IMR-90 (cell line): Measurements from ENCODE around the gene OSBPL1A. TPM values are rescaled to one million over a fixed set of nuclear protein-coding genes. Genes with fewer than 3 reads are reported as not detected.

Experiments
- ATAC-seq: fragments of 200-7000 bp; cut with Tn5 transposase; 2 replicates; pipeline ENCODE4 v1.9.1; 2020; ENCODE audit warnings: low read depth, mild to moderate bottlenecking, moderate library complexity
- BruUV-seq: library from RNA; stranded (reverse); fragments of 400-500 nt; replicated peaks from 2 replicates; lab custom pipeline; 2021; lab: Mats Ljungman, UMichigan
- CTCF ChIA-PET: fragments of 300-600 bp; formaldehyde crosslinking; extraction: SDS; loops from one replicate; lab custom pipeline; 2021; ENCODE audit warnings: antibody characterized with exemption; lab: Yijun Ruan, JAX
- POLR2A ChIA-PET: fragments of 300-600 bp; sonication (Branson Sonifier 250); formaldehyde crosslinking; loops from one replicate; lab custom pipeline; 2022; ENCODE audit warnings: antibody characterized with exemption; ENCODE audit not compliant: unreplicated experiment; lab: Charles Lee
- DNase-seq: peaks from one replicate; pipeline ENCODE4 v3.0.0; 2013
- H2AFZ ChIP-seq: replicated peaks from 2 replicates; pipeline ENCODE3; 2013; ENCODE audit warnings: low read length, mild to moderate bottlenecking; ENCODE audit not compliant: poor library complexity
- H2AK5ac ChIP-seq: 2 replicates; pipeline ENCODE4 v1.6.1; 2013; ENCODE audit warnings: low read depth, low read length, inconsistent platforms
- H2AK9ac ChIP-seq: replicated peaks from 2 replicates; pipeline ENCODE3; 2013; ENCODE audit warnings: mild to moderate bottlenecking, low read depth, low read length, moderate library complexity; ENCODE audit not compliant: poor library complexity
- H2BK120ac ChIP-seq: 2 replicates; pipeline ENCODE4 v1.6.1; 2013; ENCODE audit warnings: low read depth, low read length, inconsistent platforms
- H2BK15ac ChIP-seq: 3 replicates; pipeline ENCODE4 v1.6.1; 2013; ENCODE audit warnings: low read depth, low read length, inconsistent platforms
- H2BK20ac ChIP-seq: 2 replicates; pipeline ENCODE4 v1.6.1; 2013; ENCODE audit warnings: low read depth, mild to moderate bottlenecking, inconsistent platforms, low read length, moderate library complexity
- H2BK5ac ChIP-seq: 2 replicates; pipeline ENCODE4 v1.6.1; 2013; ENCODE audit warnings: mild to moderate bottlenecking, low read depth, low read length, inconsistent platforms; ENCODE audit not compliant: poor library complexity, severe bottlenecking
- H3K14ac ChIP-seq: replicated peaks from 2 replicates; pipeline ENCODE4 v1.6.1; 2013; ENCODE audit warnings: low read depth, low read length, inconsistent platforms
- H3K18ac ChIP-seq: 2 replicates; pipeline ENCODE4 v1.6.1; 2013; ENCODE audit warnings: low read depth, low read length, control low read depth
- H3K23ac ChIP-seq: 2 replicates; pipeline ENCODE4 v1.6.1; 2013; ENCODE audit warnings: low read depth, low read length, inconsistent platforms
- H3K27ac ChIP-seq: 2 replicates; pipeline ENCODE4 v1.5.1; 2013; ENCODE audit warnings: mild to moderate bottlenecking, control low read depth, low read length; ENCODE audit not compliant: insufficient read depth
- H3K27me3 ChIP-seq: 2 replicates; pipeline ENCODE4 v1.6.1; 2013; ENCODE audit warnings: low read length; ENCODE audit not compliant: control insufficient read depth, insufficient read depth
- H3K36me3 ChIP-seq: 2 replicates; pipeline ENCODE4 v1.6.1; 2013; ENCODE audit warnings: low read length, mixed read lengths; ENCODE audit not compliant: control insufficient read depth, insufficient read depth
- H3K4ac ChIP-seq: 2 replicates; pipeline ENCODE4 v1.6.1; 2013; ENCODE audit warnings: low read depth, low read length, inconsistent platforms
- H3K4me1 ChIP-seq: 2 replicates; pipeline ENCODE4 v1.6.1; 2013; ENCODE audit warnings: low read length, mixed read lengths; ENCODE audit not compliant: control insufficient read depth, insufficient read depth
- H3K4me2 ChIP-seq: 2 replicates; pipeline ENCODE4 v1.6.1; 2013; ENCODE audit warnings: low read depth, mild to moderate bottlenecking, control low read depth, low read length, moderate library complexity
- H3K4me3 ChIP-seq: 2 replicates; pipeline ENCODE4 v1.5.1; 2013; ENCODE audit warnings: low read depth, mild to moderate bottlenecking, control low read depth, low read length, moderate library complexity; ENCODE audit not compliant: insufficient read depth
- H3K56ac ChIP-seq: 2 replicates; pipeline ENCODE4 v1.6.1; 2013; ENCODE audit warnings: low read length, inconsistent platforms; ENCODE audit not compliant: insufficient read depth; ENCODE audit errors: extremely low read depth
- H3K79me1 ChIP-seq, 2 experiments: 2 replicates each; pipeline ENCODE4 v1.6.1; 2013; ENCODE audit warnings: low read length in 2 of 2, inconsistent platforms in 1 of 2, low read depth in 1 of 2
- H3K9ac ChIP-seq: 2 replicates; pipeline ENCODE4 v1.6.1; 2013; ENCODE audit warnings: low read depth, low read length, control low read depth
- H3K9me1 ChIP-seq: 2 replicates; pipeline ENCODE4 v1.6.1; 2013; ENCODE audit warnings: low read length, inconsistent platforms; ENCODE audit not compliant: insufficient read depth
- H3K9me3 ChIP-seq: 2 replicates; pipeline ENCODE4 v1.6.1; 2013; ENCODE audit warnings: low read length; ENCODE audit not compliant: control insufficient read depth, insufficient read depth
- H4K20me1 ChIP-seq: 2 replicates; pipeline ENCODE4 v1.6.1; 2013; ENCODE audit warnings: low read length, inconsistent platforms; ENCODE audit not compliant: insufficient read depth
- H4K5ac ChIP-seq: 2 replicates; pipeline ENCODE4 v1.6.1; 2013; ENCODE audit warnings: mild to moderate bottlenecking, low read depth, low read length, control low read depth
- H4K8ac ChIP-seq, 2 experiments: 2 replicates each; pipeline ENCODE4 v1.6.1; 2013; ENCODE audit warnings: low read depth in 2 of 2, low read length in 2 of 2, control low read depth in 1 of 2, inconsistent platforms in 1 of 2
- H4K91ac ChIP-seq: 2 replicates; pipeline ENCODE4 v1.6.1; 2013; ENCODE audit warnings: low read depth, low read length, inconsistent platforms; ENCODE audit not compliant: insufficient read depth
- BHLHE40 ChIP-seq: fragments of 150-350 bp; IDR thresholded peaks from 2 replicates; pipeline ENCODE4 v1.6.1; 2016; ENCODE audit warnings: mild to moderate bottlenecking, low read depth, low read length
- CEBPB ChIP-seq: IDR thresholded peaks from 2 replicates; pipeline ENCODE4 v1.6.1; 2012; ENCODE audit warnings: low read depth, low read length, improper control_type of control experiment
- CHD1 ChIP-seq: IDR thresholded peaks from 2 replicates; pipeline ENCODE4 v1.6.1; 2012; ENCODE audit warnings: low read depth, low read length, improper control_type of control experiment
- ELK1 ChIP-seq: fragments of 150-350 bp; IDR thresholded peaks from 2 replicates; pipeline ENCODE4 v1.6.1; 2016; ENCODE audit warnings: low read depth, mild to moderate bottlenecking, low read length, moderate library complexity, borderline replicate concordance
- FOS ChIP-seq: fragments of 150-350 bp; IDR thresholded peaks from 2 replicates; pipeline ENCODE4 v1.6.1; 2016; ENCODE audit warnings: low read depth, low read length
- MAZ ChIP-seq: IDR thresholded peaks from 2 replicates; pipeline ENCODE4 v1.6.1; 2012; ENCODE audit warnings: low read depth, mild to moderate bottlenecking, low read length, improper control_type of control experiment, moderate library complexity, borderline replicate concordance
- MXI1 ChIP-seq: IDR thresholded peaks from 2 replicates; pipeline ENCODE4 v1.6.1; 2012; ENCODE audit warnings: low read depth, mild to moderate bottlenecking, low read length, moderate library complexity, borderline replicate concordance
- NFE2L2 ChIP-seq: fragments of 150-350 bp; IDR thresholded peaks from 2 replicates; pipeline ENCODE4 v1.6.1; 2016; ENCODE audit warnings: low read depth, mild to moderate bottlenecking, low read length
- POLR2A ChIP-seq: IDR thresholded peaks from 2 replicates; pipeline ENCODE4 v1.6.1; 2012; ENCODE audit warnings: mild to moderate bottlenecking, low read depth, low read length
- RCOR1 ChIP-seq: IDR thresholded peaks from 2 replicates; pipeline ENCODE4 v1.6.1; 2012; ENCODE audit warnings: mild to moderate bottlenecking, low read length, improper control_type of control experiment; ENCODE audit not compliant: insufficient replicate concordance
- RFX5 ChIP-seq: IDR thresholded peaks from 2 replicates; pipeline ENCODE4 v1.8.0; 2012; ENCODE audit warnings: low read depth, mild to moderate bottlenecking, low read length, moderate library complexity
- USF2 ChIP-seq: fragments of 150-350 bp; IDR thresholded peaks from 2 replicates; pipeline ENCODE4 v1.6.1; 2017; ENCODE audit warnings: mild to moderate bottlenecking, antibody characterized with exemption, low read length, low read depth
- WGBS, 2 experiments: methylation state at CpG; one replicate each; pipeline versions ENCODE4 v1.1.5 to v1.1.7; 2013; ENCODE audit warnings: missing lambda C conversion rate in 2 of 2; ENCODE audit not compliant: insufficient read length in 1 of 2; ENCODE audit errors: extremely low coverage in 2 of 2; 5-methylcytosine and 5-hydroxymethylcytosine counted together
- dilution Hi-C: fragments of 300-500 bp; cut with HindIII; formaldehyde crosslinking; loops from one replicate; pipeline ENCODE4 v1.14.3; 2018; ENCODE audit warnings: low sequenced_read_pairs; ENCODE audit not compliant: unreplicated experiment
- in situ Hi-C: fragments of 300-500 bp; cut with MboI; formaldehyde crosslinking; loops from 3 replicates; pipeline ENCODE4 v1.14.3; 2019; ENCODE audit warnings: low sequenced_read_pairs, inconsistent platforms, mixed read lengths
- intact Hi-C: fragments of 100-400 bp; cut with micrococcal nuclease; formaldehyde crosslinking; loops from 2 replicates; pipeline ENCODE4 v1.10.0; 2022
- polyA plus RNA-seq, 3 experiments: library from polyadenylated mRNA; depleted of rRNA; stranded (reverse); fragments of >200 nt; gene quantifications; 2 replicates each; pipeline ENCODE4 v1.2.3, GENCODE V29; 2012; ENCODE audit warnings: low replicate concordance in 1 of 3
- total RNA-seq: library from RNA; depleted of rRNA; stranded (reverse); fragments of >200 nt; gene quantifications from 2 replicates; pipeline ENCODE4 v1.2.3, GENCODE V29; 2012

The OSBPL1A gene
- total and polyA plus RNA-seq, 2 of the 4 experiments (the other 2 are of a cell fraction): 29.4 to 70.4 TPM

GRCh38 chr18:24293254-24293653 lies 104.4 kb downstream of the OSBPL1A start:
- Histone ChIP-seq H3K79me1 (no peaks in the 10 kb centered on the region), H3K4me3 (no peak overlapping the region), H2AK9ac (no peak overlapping the region), H3K18ac (no peak overlapping the region), H3K4ac (no peak overlapping the region), H2AFZ (no peak overlapping the region), H3K27me3 (no peaks in the 10 kb centered on the region), H4K20me1 (no peaks in the 10 kb centered on the region), H3K4me2 (no peak overlapping the region), H3K4me1 (no peaks in the 10 kb centered on the region), H4K91ac (no peak overlapping the region), H3K27ac (no peak overlapping the region), H3K9me1 (no peaks in the 10 kb centered on the region), H3K23ac (no peak overlapping the region), H4K8ac (no peak overlapping the region), H2BK20ac (no peak overlapping the region), H2BK120ac (no peak overlapping the region), H2AK5ac (no peak overlapping the region), H3K9ac (no peak overlapping the region), H2BK5ac (no peak overlapping the region), H3K36me3 (no peaks in the 10 kb centered on the region), H3K9me3 (no peaks in the 10 kb centered on the region), H3K14ac (no peak overlapping the region), H2BK15ac (no peak overlapping the region), H4K5ac (no peak overlapping the region), H3K56ac (no peak overlapping the region)
- 97% methylated on average over 5 of the region's 12 CpGs; no CpG with 5 or more reads in 1 of the 2 experiments for WGBS, 2 experiments
- ChIA-PET CTCF (no interaction called here), POLR2A (no interaction called here)
- intact Hi-C loops (no loop called here), dilution Hi-C loops (no loop called here), in situ Hi-C loops (no loop called here)
- BruUV-seq: no TSS peak
- ATAC-seq: no peak
- no peak for TF ChIP-seq CEBPB
- TF ChIP-seq RCOR1: no peak
- TF ChIP-seq MXI1: no peak
- no peak for TF ChIP-seq FOS
- no peak for TF ChIP-seq MAZ
- TF ChIP-seq POLR2A: no peak
- TF ChIP-seq RFX5: no peak
- TF ChIP-seq USF2: no peak
- TF ChIP-seq ELK1: no peak
- TF ChIP-seq NFE2L2: no peak
- no peak for TF ChIP-seq BHLHE40
- no peak for TF ChIP-seq CHD1
- no peak for DNase-seq
